GM19324 (cell line): Measurements from ENCODE around the gene OSGIN1.
"Not testable (repeated sequence)": the region's sequence is repeated elsewhere in the genome, so short reads cannot be mapped to it uniquely, and the experiment has no call there.

ENCODE experiments used
- ATAC-seq: cut with Tn5 transposase; IDR thresholded peaks from one replicate; pipeline ENCODE4 v1.9.1; 2021; ENCODE audit warnings: mild to moderate bottlenecking, moderate library complexity; ENCODE audit not compliant: unreplicated experiment, low FRiP score

The OSGIN1 gene

DNA sequence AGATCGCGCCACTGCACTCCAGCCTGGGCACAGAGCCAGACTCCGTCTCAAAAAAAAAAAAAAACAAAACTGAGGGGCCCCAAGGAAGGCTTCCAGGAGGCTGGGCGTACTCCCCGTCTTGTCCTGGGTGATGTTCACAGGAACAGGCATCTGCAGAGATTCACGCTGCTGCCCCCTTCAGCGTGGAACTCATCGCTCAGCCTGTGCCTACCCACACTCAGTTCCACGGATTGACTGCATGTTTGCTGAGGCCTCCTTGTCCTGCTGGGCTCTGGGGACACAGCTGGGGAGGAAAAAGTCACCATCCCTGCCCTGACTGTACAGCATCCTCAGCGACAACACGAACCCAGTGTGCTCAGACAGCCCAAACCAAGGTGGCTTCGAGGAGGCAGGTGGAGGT is 12.9 kb upstream of the OSGIN1 start:
- no peak for ATAC-seq

DNA sequence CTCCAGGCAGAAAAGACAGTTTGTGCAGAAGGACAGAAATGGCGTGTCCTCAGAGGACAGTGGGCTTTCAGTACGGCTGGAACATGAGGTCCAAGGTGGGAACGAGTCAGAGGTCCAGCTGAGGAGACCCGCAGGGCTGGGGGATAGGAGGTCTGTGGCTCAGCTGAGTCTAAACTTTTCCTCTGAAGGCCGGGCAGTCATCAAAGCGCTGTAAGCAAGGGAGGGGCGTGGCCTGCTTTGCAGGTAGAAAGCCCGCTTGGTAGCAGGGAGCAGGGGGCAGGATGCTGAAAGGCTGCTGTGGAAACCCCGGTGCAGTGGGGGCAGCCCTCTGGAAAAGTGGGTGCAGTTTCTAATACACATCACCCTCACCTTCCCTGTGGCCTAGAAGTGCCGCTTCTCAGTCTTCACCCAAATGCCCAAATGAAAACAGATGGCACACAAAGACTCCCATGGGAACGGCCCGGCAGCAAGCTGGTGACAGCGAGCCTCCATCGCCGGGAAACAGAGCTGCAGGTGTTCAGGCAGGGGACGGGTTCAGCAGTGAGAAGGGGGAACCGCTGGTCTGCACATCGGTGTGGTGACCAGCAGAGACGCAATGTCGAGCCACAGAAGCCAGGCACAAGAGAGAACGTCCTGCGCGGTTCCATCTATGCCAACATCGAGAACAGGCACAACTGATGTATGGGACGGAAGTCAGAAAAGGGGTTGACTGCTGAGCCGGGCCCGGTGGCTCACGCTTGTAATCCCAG is 12.2 kb upstream of the OSGIN1 start:
- ATAC-seq, result no peak

DNA sequence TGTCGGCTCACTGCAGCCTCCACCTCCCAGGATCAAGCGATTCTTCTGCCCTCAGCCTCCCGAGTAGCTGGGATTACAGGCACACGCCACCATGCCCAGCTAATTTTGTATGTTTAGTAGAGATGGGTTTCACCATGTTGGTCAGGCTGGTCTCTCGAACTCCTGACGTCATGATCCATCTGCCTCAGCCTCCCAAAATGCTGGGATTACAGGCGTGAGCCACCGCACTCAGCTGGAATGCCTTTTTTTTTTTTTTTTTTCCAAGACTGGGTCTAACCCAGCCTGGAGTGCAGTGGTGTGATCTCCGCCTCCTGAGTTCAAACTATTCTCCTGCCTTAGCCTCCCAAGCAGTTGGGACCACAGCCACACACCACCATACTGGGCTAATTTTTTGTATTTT is 11.5 kb upstream of the OSGIN1 start:
- ATAC-seq, result not testable (repeated sequence)

DNA sequence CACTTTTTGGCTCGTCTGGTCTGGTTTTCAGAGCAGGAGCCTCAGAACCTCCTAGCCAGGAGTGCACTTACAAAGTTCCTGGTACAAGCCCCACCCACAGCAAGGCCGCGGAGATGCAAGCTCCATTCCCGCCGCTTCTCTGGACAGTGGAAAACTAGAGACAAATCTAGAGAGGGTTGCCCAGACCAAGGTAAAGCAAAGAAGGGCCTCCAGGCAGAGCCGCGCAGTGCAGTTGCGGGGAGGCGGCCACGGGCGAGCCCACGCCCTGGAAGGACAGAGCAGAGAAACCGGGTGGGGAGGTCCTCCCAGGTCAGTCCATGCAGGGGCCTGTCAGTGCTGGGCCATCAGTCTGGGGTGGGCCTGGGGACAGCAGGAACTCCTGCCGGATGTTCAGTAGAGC is 11.0 kb upstream of the OSGIN1 start:
- ATAC-seq, result no peak

DNA sequence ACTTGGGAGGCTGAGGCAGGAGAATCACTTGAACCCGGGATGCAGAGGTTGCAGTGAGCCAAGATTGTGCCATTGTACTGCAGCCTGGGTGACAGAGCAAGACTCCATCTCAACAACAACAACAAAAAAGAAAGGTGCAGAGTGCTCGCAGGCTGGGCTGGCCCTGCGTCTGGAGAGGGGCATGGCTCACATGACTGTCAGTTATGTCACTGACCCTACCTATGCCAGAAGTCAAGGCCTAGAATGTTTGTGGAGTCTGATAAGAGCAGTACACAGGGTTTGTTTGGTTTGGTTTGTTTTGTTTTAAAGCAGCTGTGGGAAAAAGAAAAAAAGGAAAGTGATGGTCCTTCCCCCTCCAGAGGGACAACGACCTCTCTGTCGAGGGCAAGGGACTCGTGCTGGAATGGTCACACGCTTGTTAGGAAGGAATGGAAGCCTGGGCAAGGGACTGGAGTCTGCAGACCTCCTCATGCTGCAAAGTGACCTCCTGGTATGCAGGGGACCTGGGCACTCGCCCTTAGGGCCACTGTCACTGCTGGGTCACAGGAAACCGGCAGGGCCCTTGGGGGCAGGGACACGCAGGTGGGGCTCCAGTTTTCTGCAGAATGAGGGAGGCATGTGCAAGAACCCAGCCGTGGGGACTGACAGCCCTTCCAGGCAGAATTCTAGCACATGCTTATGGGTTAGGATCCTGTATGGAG is 10.1 kb upstream of the OSGIN1 start:
- no peak for ATAC-seq

DNA sequence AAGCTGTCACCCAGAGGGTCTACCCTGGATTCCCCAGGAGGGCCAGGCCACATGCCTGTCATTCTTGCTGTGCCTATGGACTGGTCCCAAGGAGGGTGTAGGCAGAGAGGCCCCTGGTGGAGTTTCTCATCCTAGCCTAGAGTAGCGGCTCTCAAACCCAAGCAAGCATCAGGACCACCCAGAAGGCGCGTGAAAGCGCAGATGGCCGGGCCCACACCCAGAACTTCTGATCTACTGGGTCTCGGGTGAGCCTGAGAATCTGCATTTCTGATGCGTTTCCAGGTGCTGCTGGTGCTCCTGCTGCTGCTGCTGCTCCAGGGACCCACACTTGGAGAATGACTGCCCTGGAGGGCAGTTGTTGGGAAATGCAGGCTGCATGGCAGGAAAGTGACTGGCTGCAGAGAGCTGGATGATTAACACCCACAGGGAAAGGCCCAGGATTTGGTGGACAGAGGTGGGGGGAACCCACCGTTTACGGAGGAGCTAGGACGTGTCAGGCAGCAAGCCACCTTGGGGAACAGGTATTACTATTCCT is 9.5 kb upstream of the OSGIN1 start:
- ATAC-seq, result no peak

DNA sequence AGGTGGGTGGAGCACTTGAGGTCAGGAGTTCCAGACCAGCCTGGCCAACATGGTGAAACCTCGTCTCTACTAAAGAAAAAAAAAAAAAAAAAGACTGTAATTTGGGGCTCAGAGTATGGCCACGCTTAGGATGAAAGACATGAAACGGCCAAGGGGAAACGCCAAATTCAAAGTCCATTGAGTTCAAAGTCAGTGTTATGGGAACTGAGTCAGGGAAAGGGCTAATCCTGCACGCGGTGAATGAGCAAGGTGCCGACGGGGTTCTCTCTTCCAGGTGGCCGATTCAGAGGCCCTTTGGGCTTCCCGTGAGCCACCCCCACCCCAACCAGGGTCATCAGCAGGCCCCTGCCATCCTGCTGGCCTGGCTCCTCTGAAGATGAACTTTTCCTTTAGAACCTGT is 7.5 kb upstream of the OSGIN1 start:
- ATAC-seq, result no peak

DNA sequence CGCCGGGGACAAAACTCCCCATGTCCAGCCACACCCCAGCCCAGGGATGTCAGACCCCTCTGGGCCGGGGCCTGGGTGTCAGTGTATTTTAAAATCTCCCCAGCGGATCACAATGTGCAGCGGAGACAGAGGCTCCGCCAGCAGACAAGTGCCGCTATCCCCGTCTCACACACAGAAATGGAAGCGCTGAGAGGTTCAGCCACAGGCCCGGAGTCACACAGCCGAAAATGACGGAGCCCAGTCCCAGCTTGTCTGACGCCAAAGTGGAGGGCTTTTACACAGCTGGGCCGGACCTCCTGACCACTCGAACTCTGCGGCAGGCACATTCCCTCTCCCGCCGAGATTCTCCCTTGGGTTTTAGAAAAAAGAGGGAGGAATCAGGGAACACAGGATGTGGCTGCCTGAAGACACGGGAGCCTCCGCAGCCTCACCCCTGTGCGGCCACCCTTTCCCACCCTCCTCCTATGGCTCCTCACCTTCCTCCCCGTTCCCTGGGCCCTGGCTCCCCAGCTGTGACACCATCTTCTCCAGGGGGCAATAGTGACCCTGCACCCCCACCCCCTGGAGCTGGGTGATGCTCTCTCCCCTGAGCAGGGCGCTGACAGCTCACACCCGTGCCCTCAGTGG is 6.8 kb upstream of the OSGIN1 start:
- ATAC-seq, result no peak

DNA sequence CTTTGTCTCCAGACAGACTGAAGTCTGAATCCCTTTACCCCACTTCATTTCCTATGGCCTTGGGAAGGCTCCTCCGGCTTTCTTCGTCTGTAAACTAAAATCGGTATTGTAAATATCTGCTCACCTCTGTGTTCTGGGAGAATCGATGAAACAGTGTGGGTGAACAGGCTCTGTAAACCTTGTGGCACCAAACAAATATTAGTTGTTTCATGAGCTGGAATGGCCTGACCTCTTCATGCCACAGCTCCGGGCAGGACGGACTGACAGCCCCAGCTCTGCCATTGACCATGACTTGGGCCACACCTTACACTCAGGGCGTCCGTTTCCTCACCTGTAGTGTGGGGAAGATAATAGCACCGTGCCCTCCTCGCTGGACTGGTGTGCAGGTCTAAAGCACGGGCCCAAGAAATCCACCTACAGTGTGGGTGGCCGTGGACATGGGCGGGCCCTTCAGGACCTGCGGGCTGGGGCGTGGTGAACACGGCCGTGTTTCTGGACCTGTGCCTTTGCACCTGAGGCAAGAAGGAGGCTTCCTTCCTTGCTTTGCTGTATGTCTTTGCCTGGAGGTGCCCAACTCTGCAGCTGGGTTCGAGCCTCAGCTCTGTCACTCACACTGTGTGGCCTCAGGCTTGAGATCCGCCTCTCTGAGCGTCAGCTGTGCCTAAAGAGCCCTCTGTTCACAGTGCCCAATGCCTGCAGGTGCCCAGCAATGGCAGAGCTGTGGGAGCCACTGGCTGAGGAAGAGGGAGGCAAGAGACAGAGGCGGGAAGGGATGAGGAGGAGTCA is 6.1 kb upstream of the OSGIN1 start:
- ATAC-seq, result no peak

DNA sequence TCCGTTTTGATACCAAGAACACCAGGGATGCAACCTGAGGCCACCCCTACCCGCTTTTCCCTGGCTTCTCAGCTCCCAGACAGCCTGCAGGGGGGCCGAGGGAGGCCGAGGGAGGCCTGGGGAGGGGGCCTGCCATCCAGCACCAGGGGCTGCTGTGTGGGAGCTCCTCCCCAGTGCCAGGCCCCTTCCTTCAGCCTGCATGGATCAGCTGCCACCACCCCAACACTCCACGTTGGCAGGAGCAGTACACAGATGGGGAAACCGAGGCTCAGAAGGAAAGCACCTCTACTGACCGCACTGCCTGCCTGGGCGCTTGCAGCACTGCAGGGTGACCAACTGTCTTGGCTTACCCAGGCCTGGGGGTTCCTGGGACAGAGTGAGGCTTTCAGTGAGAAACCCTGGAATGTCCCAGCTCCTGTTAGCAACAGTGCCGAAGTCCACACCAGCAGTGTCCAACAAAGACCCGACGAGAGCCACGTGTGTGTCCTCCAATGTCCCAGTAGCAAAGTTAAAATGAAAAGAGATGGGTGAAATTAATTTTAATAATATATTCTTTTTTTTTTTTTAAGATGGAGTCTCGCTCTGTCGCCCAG is 5.3 kb upstream of the OSGIN1 start:
- no peak for ATAC-seq

DNA sequence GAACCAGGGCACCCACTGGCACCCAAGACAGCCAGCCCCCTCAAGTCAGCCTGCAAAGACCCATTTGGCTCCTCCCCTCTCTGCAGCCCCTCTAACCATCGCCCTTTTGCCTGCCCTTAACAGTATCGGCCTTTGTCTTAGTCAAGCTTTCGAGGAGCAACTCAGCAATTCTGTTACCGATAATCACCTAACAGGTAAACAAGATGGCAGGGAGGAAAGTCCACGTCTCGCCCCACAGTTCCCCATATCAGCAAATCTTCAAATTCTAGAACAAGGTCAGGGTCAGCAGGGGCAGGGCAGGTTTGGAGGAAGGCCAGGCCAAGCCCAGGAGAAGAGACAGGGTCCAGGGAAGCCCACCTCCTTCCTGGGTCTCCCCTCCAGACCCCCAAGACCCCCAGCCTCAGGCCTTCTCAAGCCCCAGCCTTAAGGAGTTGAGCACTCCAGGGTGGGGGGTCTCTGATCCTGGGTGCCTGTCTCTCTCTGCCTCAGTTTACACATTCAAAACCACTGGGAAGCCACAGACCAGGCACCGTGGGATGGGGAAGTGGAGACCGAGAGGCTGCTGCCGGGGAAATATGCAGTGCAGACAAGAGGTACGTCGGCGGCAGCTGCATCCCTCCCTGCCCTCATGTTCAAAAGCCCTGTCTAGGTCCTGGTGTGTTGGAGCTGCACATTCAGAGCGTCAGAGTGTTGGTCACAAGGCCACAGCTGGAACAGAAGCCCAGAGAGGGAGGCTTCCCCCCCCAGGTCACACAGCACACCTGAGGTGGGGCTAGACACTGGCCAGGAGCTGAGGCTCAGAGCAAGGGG is 3.9 kb upstream of the OSGIN1 start:
- ATAC-seq, result no peak

DNA sequence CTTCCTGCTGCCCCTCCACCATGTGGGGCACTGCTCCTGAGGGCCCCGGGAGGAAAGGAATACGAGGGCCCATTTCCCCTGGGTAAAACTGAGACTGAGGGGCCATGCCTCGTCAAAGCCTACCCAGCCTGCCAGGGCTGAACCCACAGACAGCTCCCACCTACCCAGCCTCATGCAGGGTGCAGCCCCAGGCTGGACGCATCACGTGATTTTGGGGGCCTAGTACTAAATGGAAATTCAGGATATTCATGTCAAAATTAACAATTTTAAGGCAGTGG is 3.4 kb upstream of the OSGIN1 start:
- ATAC-seq, result no peak

DNA sequence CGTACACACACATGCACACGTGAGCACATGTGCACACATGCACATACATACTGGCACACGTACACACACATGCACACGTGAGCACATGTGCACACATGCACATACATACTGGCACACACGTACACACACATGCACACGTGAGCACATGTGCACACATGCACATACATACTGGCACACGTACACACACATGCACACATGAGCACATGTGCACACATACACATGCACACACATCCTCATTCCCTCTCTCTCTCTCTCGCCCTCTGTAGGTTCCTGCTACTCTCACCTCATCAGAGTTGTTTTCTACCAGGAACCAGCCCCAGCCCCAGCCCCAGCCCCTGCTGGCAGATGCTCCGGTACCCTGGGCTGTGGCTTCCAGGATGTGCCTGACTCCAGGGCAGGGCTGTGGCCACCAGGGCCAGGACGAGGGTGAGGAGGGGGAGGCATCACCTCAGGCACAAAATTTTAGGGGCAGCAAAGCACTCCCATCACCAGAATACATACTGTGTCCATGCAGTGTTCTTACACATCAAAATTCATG is 2.1 kb upstream of the OSGIN1 start:
- not testable (repeated sequence) for ATAC-seq

DNA sequence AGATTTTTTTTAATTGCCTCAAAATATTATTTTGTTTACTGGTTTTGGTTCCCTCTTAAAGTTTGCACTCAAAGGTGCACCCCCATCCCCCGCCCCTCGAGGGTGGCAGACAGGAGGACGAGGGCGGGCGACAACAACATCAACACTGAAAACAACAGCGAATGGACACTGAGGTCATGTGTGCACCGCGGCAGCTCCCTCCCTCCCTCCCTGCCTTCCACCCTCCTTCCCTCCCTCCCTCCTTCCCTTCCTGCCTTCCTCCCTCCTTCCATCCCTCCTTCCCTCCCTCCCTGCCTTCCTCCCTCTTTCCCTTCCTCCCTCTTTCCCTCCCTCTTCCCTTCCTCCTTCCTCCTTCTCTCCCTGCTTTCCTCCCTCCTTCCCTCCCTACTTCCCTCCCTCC is 1.5 kb upstream of the OSGIN1 start:
- no peak for ATAC-seq

DNA sequence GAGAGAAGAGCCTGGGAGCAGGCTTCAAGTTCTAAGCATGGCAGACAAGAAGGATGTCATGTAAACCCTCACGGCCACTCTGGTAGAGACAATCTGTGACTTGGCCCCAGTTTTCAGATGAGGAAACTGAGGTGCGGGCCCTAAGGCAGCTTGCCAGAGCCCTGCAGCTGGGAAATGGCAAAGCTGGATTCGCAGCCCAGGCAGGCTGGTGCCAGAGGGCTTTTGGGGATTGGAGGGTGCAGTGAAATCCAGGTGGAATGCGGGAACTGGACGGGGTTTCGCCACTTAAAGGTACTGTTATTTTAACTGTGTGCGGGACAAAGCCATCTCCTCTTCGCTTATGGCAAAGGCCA is 477 bp upstream of the OSGIN1 start:
- no peak for ATAC-seq

DNA sequence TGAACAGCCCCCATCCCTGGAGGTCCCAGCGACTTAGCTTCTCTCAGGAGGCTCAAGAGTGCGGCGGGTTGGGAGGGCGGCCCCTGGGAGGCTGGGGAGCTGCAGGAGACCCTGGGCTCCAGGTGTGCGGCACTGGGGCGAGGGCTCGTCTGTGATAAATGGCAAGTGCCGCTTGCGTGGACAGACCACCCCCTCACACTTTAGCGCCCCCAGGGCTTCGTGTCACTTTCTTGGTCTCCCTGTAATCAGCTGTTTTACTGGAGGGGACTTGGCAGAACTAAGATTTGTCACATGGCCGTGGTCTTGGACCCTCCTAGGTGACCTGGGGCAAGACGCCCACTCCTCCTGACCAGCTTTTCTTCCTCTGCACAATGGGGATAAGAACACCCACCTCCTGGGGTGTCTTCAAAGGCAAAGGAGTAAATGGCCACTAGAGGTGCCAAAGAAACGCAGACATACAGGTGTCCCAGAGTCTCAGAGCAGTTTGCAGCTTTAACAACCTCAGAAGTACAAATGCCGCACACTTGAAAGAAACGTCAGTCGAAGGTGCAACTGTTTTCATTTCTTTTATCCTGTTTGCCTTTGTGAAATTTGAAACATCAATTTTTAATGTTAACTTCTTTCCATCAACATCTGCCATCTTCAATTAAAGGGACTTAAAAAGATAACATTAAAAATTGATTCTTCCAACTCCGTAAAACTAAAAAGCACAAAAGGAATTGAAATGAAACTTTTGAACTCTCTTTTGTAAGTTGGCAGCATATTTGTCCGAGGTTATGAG is 946 bp downstream of the OSGIN1 start:
- ATAC-seq, result no peak

DNA sequence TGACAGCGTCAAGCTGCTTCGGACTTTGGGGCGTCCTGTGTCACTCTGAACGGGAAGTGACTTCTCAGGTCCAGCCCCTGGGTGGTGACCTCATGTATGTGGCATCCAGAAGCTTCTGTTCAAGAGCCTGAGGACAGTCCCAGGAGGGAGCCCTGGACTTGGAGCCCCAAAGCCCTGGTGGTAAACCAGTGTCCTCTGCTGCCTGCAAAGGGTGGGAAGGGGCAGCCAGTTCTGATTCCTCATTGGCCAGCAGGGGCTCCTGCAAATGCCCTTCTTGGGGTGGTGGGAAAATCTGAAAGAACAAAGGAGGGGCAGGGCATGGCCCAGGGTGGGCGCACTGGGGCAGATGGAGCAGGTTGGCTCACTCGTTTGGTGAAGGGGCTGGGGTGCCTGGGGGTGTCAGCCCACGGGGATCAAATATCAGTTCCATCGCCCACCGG is 1.6 kb downstream of the OSGIN1 start:
- ATAC-seq, result no peak

DNA sequence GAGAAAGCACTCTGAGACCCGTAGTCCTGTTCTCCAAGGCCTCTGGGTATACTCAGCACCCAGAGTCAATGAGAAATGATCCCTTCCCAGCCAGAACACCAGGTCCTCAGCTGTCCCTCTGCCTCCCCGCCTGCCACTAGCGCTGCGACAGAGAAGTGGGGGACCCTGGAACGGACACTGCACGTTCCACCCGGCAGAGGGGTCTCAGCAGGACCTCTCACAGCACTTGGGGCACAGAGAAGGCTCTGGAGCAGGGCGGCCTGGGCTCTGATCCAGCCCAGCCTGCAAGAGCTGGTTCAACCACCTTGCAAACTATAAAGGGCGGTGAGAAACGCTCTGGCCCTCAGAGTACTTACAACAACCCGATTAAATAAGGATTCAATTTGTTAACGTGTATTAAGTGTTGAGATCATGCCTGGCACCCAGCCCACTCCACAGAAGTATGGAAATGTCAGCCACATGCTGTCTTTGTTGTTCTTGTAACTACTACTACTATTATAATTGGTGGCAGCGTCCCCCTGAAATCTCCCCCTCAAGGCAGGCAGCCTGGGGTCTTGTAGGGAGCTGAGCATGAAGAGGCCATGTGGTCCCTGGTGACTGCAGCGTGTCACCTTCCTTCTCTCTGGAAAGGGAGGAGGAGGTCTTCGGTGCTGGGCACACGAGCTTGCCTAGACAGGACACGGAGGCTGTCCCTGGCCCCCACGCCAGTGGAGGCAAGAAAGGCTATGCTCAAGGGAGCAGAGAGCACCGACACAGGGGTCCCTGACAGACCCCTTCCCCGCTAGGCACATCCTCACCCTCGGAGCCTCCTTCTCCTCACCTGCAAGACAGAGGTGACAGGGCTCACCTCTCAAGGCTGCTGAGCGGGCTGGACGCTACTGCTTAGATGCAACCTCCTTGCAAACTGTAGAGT is 2.4 kb downstream of the OSGIN1 start:
- ATAC-seq, result no peak
